Measurements from ENCODE around the gene PARD6G.
A peak's percentile ranks its signal among the peaks of the same experiment; 100 is the strongest.

PARD6G gene

DNA sequence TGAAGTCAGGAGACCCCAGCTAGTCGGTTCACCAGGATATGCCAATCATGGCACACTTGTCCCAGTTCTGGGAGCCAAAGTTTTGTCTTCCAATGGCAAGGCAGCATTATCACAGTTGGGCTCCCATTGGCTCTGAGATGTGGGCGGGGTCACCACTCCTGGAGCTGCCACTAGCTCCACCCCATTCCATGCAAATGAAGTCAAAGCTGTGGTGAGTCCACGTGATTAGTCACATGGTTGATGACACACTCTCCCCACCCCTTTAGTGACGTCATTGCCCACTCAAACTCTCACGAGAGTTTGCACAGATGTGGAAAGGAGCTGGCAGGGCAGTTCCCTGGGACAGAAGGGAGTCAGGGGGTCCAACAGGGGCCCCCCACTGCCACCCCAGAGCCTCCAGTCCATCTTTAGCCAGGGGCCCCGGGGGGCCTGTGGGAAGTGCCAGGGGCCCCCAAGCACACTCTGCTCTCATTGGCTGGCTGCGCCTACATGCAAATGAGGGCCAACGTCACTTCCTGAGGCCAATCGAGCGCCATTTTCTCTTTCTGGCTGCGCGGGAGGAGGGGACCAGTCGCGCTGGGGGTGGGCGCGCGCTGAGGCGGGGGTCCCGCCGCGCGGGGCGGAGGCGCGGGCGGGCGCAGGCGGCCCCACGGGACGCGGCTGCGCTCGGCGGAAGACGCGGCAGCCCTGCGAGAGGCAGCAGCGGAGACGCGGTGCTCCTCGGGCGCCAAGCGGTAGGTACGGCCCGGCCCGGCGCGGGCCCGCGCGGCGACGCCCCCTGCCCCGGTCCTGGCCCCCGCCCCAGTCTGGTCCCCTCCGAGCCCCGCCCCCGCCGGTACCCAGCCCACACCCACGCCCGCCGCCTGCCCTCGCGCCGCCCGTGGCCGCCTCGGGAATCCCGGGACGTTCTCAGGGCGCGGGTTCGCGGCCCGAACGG, 138.3 kb downstream of the PARD6G start, which contains the start of gene ADNP2:
ADNP2 (plus strand) TSS at position 524 of the 937 bp plus-strand sequence. CDS start 8,281 bp downstream, outside the sequence.
- DNase-seq (ENCODE audit: low read depth in 1 of 2, low spot score in 1 of 2), result peak; percentile 70 to 86

DNA sequence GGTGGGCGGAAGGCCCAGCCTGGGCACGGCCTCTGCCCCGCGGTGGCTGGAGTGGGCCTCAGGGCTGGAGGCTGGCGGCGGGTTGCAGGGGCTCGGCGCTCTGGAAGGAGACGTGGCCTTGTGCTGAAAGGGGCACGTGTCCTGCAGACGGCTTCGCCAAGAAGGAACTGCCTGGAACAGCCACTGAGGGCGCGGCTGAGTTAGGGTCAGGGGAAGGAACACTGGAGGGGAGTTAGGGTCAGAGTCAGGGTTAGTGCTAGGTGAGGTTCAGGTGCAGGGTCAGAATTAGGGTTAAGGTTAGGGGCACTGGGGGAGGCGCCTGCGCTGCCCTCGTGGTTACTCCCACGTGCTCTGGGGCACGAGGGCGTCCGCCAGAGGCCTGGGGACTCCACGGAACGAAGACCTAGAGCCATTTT, 139.2 kb downstream of the PARD6G start:
- no peak for DNase-seq (ENCODE audit: low read depth in 1 of 2, low spot score in 1 of 2)

DNA sequence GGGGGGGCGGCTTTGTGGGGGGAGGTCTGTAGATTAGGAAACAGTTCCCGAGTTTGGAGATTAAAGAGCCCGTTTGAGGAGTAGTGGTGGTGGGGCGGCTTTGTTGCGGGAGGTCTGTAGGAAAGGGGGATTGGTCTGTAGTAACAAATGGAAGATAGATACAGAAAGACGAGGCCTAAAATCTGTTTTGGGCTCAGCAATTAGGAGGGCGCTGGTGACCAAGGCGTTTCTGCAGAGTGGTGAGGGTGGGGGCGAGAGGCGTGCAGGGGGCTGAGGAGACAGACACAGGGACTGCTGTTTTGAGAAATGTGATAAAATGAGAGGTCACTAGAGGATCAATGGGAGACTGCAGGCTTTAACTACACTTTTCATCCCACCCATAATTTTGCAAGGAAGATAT, 139.9 kb downstream of the PARD6G start:
- DNase-seq (ENCODE audit: low read depth in 1 of 2, low spot score in 1 of 2), result no peak
